ENCODE results near the gene RGN.
A peak's percentile ranks its signal among the peaks of the same experiment; 100 is the strongest.
"Not testable (repeated sequence)": the region's sequence is repeated elsewhere in the genome, so short reads cannot be mapped to it uniquely, and the experiment has no call there.

The RGN gene

DNA sequence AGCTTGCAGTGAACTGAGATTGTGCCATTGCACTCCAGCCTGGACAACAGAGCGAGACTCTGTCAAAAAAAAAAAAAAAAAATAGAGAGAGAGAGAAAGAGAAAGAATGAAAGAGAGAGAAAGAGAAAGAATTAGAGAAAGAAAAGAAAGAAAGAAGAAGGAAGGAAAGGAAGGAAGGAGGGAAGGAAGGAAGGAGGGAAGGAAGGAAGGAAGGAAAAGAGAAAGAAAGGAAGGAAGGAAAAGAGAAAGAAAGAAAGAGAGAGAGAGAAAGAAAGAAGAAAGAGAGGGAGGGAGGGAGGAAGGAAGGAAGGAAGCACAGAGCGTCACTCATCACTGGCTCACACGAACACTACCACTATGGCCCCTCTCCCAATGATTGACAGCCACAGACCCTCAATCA, 46.2 kb downstream of the RGN start:
- DNase-seq: not testable (repeated sequence)

DNA sequence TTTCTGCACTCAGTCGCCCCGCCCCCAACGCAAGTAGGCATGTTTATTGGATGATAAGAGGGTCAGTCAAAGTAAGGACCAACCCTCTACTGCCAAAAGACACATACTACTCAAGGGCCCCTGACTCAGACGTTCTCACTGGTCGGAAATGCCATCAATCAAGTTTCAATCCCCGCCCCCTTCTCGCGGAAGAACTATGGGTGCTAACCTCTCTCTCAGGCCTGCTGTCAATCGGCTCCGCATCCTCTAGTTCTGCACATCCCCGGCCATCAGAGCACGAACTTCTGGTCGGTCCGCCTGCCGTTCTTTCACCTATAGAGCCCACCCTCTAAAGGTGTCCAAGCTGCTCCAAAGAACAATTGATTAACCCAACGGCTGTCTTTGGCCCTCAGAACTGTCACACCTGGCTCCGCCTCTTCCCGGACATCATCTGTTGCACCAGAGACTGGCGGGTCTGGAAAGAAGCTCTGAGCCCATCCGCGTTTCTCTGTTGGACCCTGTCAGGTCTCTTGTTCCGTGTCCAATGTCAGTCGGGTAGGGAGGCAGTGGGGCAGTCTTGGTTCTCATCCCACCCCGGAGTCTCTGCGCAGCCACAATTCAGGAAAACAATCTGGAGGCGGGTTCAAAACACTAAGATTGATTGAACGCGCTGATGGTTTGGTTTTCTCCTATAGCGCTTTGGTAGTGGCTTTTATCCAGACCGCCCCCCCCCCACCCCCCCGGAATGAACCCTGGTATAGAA, 51.1 kb downstream of the RGN start:
- peak; percentile 91 for DNase-seq

GRCh38 chrX:47129899-47130358, 51.7 kb downstream of the RGN start:
- no peak for DNase-seq

GRCh38 chrX:47133493-47133892, 55.2 kb downstream of the RGN start:
- DNase-seq: no peak

- DNase-seq: not testable (repeated sequence)
These were observed 57.4 kb downstream of the RGN start for GRCh38 chrX:47135650-47136049.

DNA sequence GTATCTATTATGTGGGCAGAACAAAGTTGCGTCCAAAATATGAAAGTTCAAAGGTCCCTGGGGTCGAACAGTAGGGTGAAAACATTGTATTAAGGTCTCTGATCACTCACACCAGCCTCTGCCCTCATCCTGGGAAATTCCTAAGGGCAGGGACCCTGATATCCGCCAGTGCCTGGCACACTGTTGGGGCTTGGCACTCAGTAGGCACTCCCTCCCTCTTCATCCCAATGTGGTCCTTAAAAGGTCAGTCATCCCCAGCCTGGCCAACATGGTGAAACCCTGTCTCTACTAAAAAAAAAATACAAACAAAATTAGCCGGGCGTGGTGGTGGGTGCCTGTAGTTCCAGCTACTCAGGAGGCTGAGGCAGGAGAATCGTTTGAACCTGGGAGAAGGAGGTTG, 59.9 kb downstream of the RGN start:
- DNase-seq: no peak
